T-cell (primary cell): ENCODE measurements around the gene HMOX2. TPM values are rescaled to one million over a fixed set of nuclear protein-coding genes. Genes with fewer than 3 reads are reported as not detected.

Experiments
- ATAC-seq, 4 experiments: fragments of 200-7000 bp in 3 of 4; fragments of 150-1000 bp in 1 of 4; cut with Tn5 transposase; replicated peaks in 1 of 4; 1 replicate in 3 of 4; 2 replicates in 1 of 4; pipeline ENCODE4 v1.10.0; 2021; ENCODE audit warnings: moderate library complexity in 3 of 4, mild to moderate bottlenecking in 2 of 4, moderate number of reproducible peaks in 1 of 4
- CTCF ChIA-PET, 2 donors: fragments of 300-600 bp; sonication (Branson Sonifier 250); formaldehyde crosslinking; loops; one replicate each; lab custom pipeline; 2022; ENCODE audit warnings: antibody characterized with exemption in 2 of 2; lab: Charles Lee
- POLR2A ChIA-PET, 2 donors: fragments of 300-600 bp; sonication (Branson Sonifier 250); formaldehyde crosslinking; loops; one replicate each; lab custom pipeline; 2022; ENCODE audit warnings: antibody characterized with exemption in 2 of 2; lab: Charles Lee
- DNase-seq, 35 experiments: peaks; one replicate each; pipeline versions ENCODE4 v3.0.0 to v3.0.0-alpha.2; 2013 to 2023
- H3K27ac ChIP-seq: one replicate; pipeline ENCODE4 v1.5.1; 2013; ENCODE audit warnings: low read length
- H3K27me3 ChIP-seq, 2 experiments: replicated peaks in 1 of 2; 1 replicate in 1 of 2; 2 replicates in 1 of 2; pipeline versions ENCODE4 v1.6.1 to v1.7.0; 2013; ENCODE audit warnings: low read length in 1 of 2, mixed read lengths in 1 of 2; ENCODE audit not compliant: control insufficient read depth in 2 of 2, insufficient read depth in 2 of 2; ENCODE audit errors: extremely low read depth in 1 of 2
- H3K36me3 ChIP-seq, 2 donors: 1 replicate in 1 of 2; 2 replicates in 1 of 2; pipeline versions ENCODE4 v1.6.1 to v1.7.0; 2013; ENCODE audit warnings: low read length in 1 of 2; ENCODE audit not compliant: control insufficient read depth in 2 of 2, insufficient read depth in 1 of 2; ENCODE audit errors: extremely low read depth in 1 of 2
- H3K4me1 ChIP-seq, 2 experiments: 1 replicate in 1 of 2; 2 replicates in 1 of 2; pipeline versions ENCODE4 v1.6.1 to v1.7.0; 2013; ENCODE audit warnings: low read length in 2 of 2, mixed read lengths in 1 of 2; ENCODE audit not compliant: insufficient read depth in 2 of 2, control insufficient read depth in 1 of 2; ENCODE audit errors: extremely low read depth in 1 of 2
- H3K4me3 ChIP-seq, 2 donors: 1 replicate in 1 of 2; 2 replicates in 1 of 2; pipeline versions ENCODE4 v1.5.1 to v1.7.0; 2013; ENCODE audit warnings: mild to moderate bottlenecking in 2 of 2, low read length in 1 of 2, moderate library complexity in 1 of 2; ENCODE audit not compliant: control insufficient read depth in 1 of 2; ENCODE audit errors: extremely low read depth in 1 of 2
- H3K9me3 ChIP-seq: 2 replicates; pipeline ENCODE4 v1.7.0; 2013
- H3K27ac Mint-ChIP-seq, 2 donors: one replicate each; pipeline ENCODE4 v1.8.0; 2020 to 2021; ENCODE audit warnings: mild to moderate bottlenecking in 2 of 2, mixed read lengths in 2 of 2
- H3K27me3 Mint-ChIP-seq, 2 donors: one replicate each; pipeline ENCODE4 v1.8.0; 2021 to 2022; ENCODE audit warnings: mixed read lengths in 2 of 2
- H3K36me3 Mint-ChIP-seq: one replicate; pipeline ENCODE4 v1.8.0; 2021; ENCODE audit warnings: mixed read lengths
- H3K4me1 Mint-ChIP-seq, 3 donors: one replicate each; pipeline ENCODE4 v1.8.0; 2020 to 2022; ENCODE audit warnings: mixed read lengths in 3 of 3, mild to moderate bottlenecking in 1 of 3
- H3K4me3 Mint-ChIP-seq, 3 donors: one replicate each; pipeline ENCODE4 v1.8.0; 2020 to 2022; ENCODE audit warnings: mild to moderate bottlenecking in 3 of 3, mixed read lengths in 3 of 3, moderate library complexity in 3 of 3
- H3K9me3 Mint-ChIP-seq, 3 donors: one replicate each; pipeline ENCODE4 v1.8.0; 2020 to 2022; ENCODE audit warnings: mixed read lengths in 3 of 3
- WGBS: methylation state at CpG from one replicate; pipeline ENCODE4 v1.1.5; 2013; ENCODE audit warnings: missing lambda C conversion rate; ENCODE audit not compliant: insufficient coverage; 5-methylcytosine and 5-hydroxymethylcytosine counted together
- total RNA-seq, 35 experiments: library from RNA in 6 of 35; stranded (reverse) in 6 of 35; fragments of 120-200 nt in 1 of 35; gene quantifications; one replicate each; pipeline versions ENCODE4 v1.2.1 to v1.2.4 and lab custom pipeline; 2013 to 2026

Gene HMOX2
- total RNA-seq, 5 donors from 2014 or later (not counting 1 experiment from before 2014, with no cell fraction given), result 49.1 to 74.4 (median 70.5) TPM

GRCh38 chr16:4508806-4509205 lies 32.6 kb downstream of the HMOX2 start:
- Histone ChIP-seq H3K9me3 (no peaks in the 10 kb centered on the region), H3K4me1 (peaks cover 25 to 83% of the 10 kb centered on the region in 2 experiments), H3K27me3 (no peaks in the 10 kb centered on the region), H3K4me3 (no peak overlapping the region), H3K27ac (no peak overlapping the region), H3K36me3 (peaks cover 23 to 71% of the 10 kb centered on the region in 2 donors)
- POLR2A ChIA-PET, result interaction anchor here (1.2 to 1.3 kb wide), 2 partner anchors 10 to 40 kb away, joined by 3 to 5 read pairs; no protein-coding TSS in a partner anchor
- CTCF ChIA-PET, result interaction anchor here in 1 of 2 donors (0.6 kb wide), 1 partner anchor 41 kb away, joined by 3 read pairs; no protein-coding TSS in a partner anchor
- H3K4me3 Mint-ChIP-seq, result no peak overlapping the region
- H3K4me1 Mint-ChIP-seq, result peaks cover 55 to 69% (median 55%) of the 10 kb centered on the region in 3 donors
- 89% methylated on average over 2 of the region's 3 CpGs for WGBS
- peak overlapping the region; percentile 49 to 95 for H3K27ac Mint-ChIP-seq
- peaks cover 48% of the 10 kb centered on the region for H3K36me3 Mint-ChIP-seq
- ATAC-seq (no peak), DNase-seq (no peak)
- no peaks in the 10 kb centered on the region for H3K27me3 Mint-ChIP-seq
- no peaks in the 10 kb centered on the region for H3K9me3 Mint-ChIP-seq

- ChIA-PET CTCF (interaction anchor here in 1 of 2 donors (0.6 to 0.8 kb wide), 2 partner anchors 31 to 39 kb away, joined by 3 to 5 read pairs; no protein-coding TSS in a partner anchor), POLR2A (interaction anchor here in 1 of 2 donors (0.5 kb wide), 1 partner anchor 27 kb away, joined by 3 read pairs; no protein-coding TSS in a partner anchor)
- Mint-ChIP-seq H3K27ac (peak overlapping the region in 1 of 2 donors; percentile 34), H3K27me3 (no peaks in the 10 kb centered on the region), H3K36me3 (peaks cover 48% of the 10 kb centered on the region), H3K4me1 (peaks cover 55 to 69% (median 57%) of the 10 kb centered on the region in 3 donors), H3K4me3 (no peak overlapping the region), H3K9me3 (no peaks in the 10 kb centered on the region)
- no peak overlapping the region for H3K4me3 ChIP-seq
- ATAC-seq (no peak), DNase-seq (no peak)
- H3K4me1 ChIP-seq, result peaks cover 23 to 83% of the 10 kb centered on the region in 2 experiments
- no peaks in the 10 kb centered on the region for H3K27me3 ChIP-seq
- H3K27ac ChIP-seq, result no peak overlapping the region
- WGBS, result 98% methylated on average over 8 of the region's 8 CpGs
- H3K36me3 ChIP-seq, result peaks cover 23 to 74% of the 10 kb centered on the region in 2 donors
- no peaks in the 10 kb centered on the region for H3K9me3 ChIP-seq
These were observed 33.2 kb downstream of the HMOX2 start for GRCh38 chr16:4509420-4509819.

GRCh38 chr16:4510131-4510530 lies 33.9 kb downstream of the HMOX2 start:
- no CpG with 5 or more reads among the region's 5 CpGs for WGBS
- no peak overlapping the region for H3K4me3 Mint-ChIP-seq

GRCh38 chr16:4510747-4511426 lies 34.7 kb downstream of the HMOX2 start:
- H3K27ac Mint-ChIP-seq, result peak overlapping the region; percentile 77 to 83
- ChIA-PET POLR2A (no interaction called here), CTCF (no interaction called here)
- peaks cover 48% of the 10 kb centered on the region for H3K36me3 Mint-ChIP-seq
- peaks cover 27 to 80% of the 10 kb centered on the region in 2 experiments for H3K4me1 ChIP-seq
- no peaks in the 10 kb centered on the region for H3K27me3 Mint-ChIP-seq
- no peak overlapping the region for H3K27ac ChIP-seq
- no peaks in the 10 kb centered on the region for H3K9me3 Mint-ChIP-seq
- H3K4me3 Mint-ChIP-seq, result no peak overlapping the region
- DNase-seq (no peak), ATAC-seq (no peak)
- no peaks in the 10 kb centered on the region for H3K27me3 ChIP-seq
- peaks cover 23 to 74% of the 10 kb centered on the region in 2 donors for H3K36me3 ChIP-seq
- no peaks in the 10 kb centered on the region for H3K9me3 ChIP-seq
- WGBS, result 90% methylated on average over 12 of the region's 14 CpGs
- H3K4me1 Mint-ChIP-seq, result peaks cover 56 to 70% (median 58%) of the 10 kb centered on the region in 3 donors
- H3K4me3 ChIP-seq, result no peak overlapping the region

More at GRCh38 chr16:4510131-4510530, 33.9 kb downstream of the HMOX2 start:
- H3K4me1 Mint-ChIP-seq, result peaks cover 56 to 70% (median 58%) of the 10 kb centered on the region in 3 donors
- ChIA-PET POLR2A (interaction anchor here in 1 of 2 donors (0.5 kb wide), 1 partner anchor 28 kb away, joined by 3 read pairs; no protein-coding TSS in a partner anchor), CTCF (interaction anchor here in 1 of 2 donors (0.6 to 0.8 kb wide), 2 partner anchors 31 to 38 kb away, joined by 3 to 5 read pairs; no protein-coding TSS in a partner anchor)
- Histone ChIP-seq H3K27ac (no peak overlapping the region), H3K9me3 (no peaks in the 10 kb centered on the region), H3K4me3 (no peak overlapping the region), H3K4me1 (peaks cover 24 to 83% of the 10 kb centered on the region in 2 experiments), H3K27me3 (no peaks in the 10 kb centered on the region), H3K36me3 (peaks cover 23 to 74% of the 10 kb centered on the region in 2 donors)
- peak overlapping the region; percentile 8 to 84 for H3K27ac Mint-ChIP-seq
- no peaks in the 10 kb centered on the region for H3K27me3 Mint-ChIP-seq
- H3K9me3 Mint-ChIP-seq, result no peaks in the 10 kb centered on the region
- no peak for DNase-seq
- peaks cover 48% of the 10 kb centered on the region for H3K36me3 Mint-ChIP-seq
- ATAC-seq, result no peak

GRCh38 chr16:4511441-4512082 lies 35.4 kb downstream of the HMOX2 start:
- H3K36me3 Mint-ChIP-seq, result peaks cover 43% of the 10 kb centered on the region
- peak overlapping the region; percentile 22 for H3K27ac ChIP-seq
- H3K4me3 ChIP-seq, result no peak overlapping the region
- H3K9me3 ChIP-seq, result no peaks in the 10 kb centered on the region
- peaks cover 53 to 69% (median 55%) of the 10 kb centered on the region in 3 donors for H3K4me1 Mint-ChIP-seq
- peak overlapping the region; percentile 77 to 83 for H3K27ac Mint-ChIP-seq
- DNase-seq (no peak), ATAC-seq (no peak)
- no peaks in the 10 kb centered on the region for H3K27me3 Mint-ChIP-seq
- no peak overlapping the region for H3K4me3 Mint-ChIP-seq
- ChIA-PET CTCF (interaction anchor here in 1 of 2 donors (0.6 kb wide), 1 partner anchor 16 kb away, joined by 4 read pairs; no protein-coding TSS in a partner anchor), POLR2A (no interaction called here)
- peaks cover 24 to 79% of the 10 kb centered on the region in 2 experiments for H3K4me1 ChIP-seq
- 79% methylated on average over 8 of the region's 9 CpGs for WGBS
- H3K27me3 ChIP-seq, result no peaks in the 10 kb centered on the region
- H3K9me3 Mint-ChIP-seq, result no peaks in the 10 kb centered on the region
- peaks cover 23 to 73% of the 10 kb centered on the region in 2 donors for H3K36me3 ChIP-seq

GRCh38 chr16:4512473-4512872 lies 36.3 kb downstream of the HMOX2 start:
- Mint-ChIP-seq H3K27ac (peak overlapping the region; percentile 71 to 76), H3K9me3 (no peaks in the 10 kb centered on the region), H3K4me1 (peaks cover 47 to 67% (median 49%) of the 10 kb centered on the region in 3 donors), H3K27me3 (no peaks in the 10 kb centered on the region), H3K4me3 (no peak overlapping the region), H3K36me3 (peaks cover 43% of the 10 kb centered on the region)
- ATAC-seq (no peak), DNase-seq (no peak)
- Histone ChIP-seq H3K4me3 (no peak overlapping the region), H3K27me3 (no peaks in the 10 kb centered on the region), H3K27ac (no peak overlapping the region), H3K9me3 (no peaks in the 10 kb centered on the region), H3K4me1 (peaks cover 20 to 78% of the 10 kb centered on the region in 2 experiments), H3K36me3 (peaks cover 23 to 64% of the 10 kb centered on the region in 2 donors)
- ChIA-PET POLR2A (no interaction called here), CTCF (no interaction called here)
- 98% methylated on average over 8 of the region's 10 CpGs for WGBS
